OCI-LY7 (cell line): ENCODE results near the gene KIAA0232.

Source experiments
- CTCF ChIP-seq: fragments of 200-600 bp; sonication (generic); conservative IDR thresholded peaks from 2 replicates; pipeline ENCODE4 v1.5.1; 2014; ENCODE audit warnings: mild to moderate bottlenecking, antibody characterized with exemption, low read length, moderate library complexity, mixed read lengths
- EZH2phosphoT487 ChIP-seq: fragments of 200-600 bp; sonication (generic); IDR thresholded peaks from 2 replicates; pipeline ENCODE4 v1.6.1; 2018; ENCODE audit warnings: low read depth, borderline replicate concordance, mild to moderate bottlenecking, mixed run types, antibody characterized with exemption, low read length, moderate library complexity, mixed read lengths

DNA sequence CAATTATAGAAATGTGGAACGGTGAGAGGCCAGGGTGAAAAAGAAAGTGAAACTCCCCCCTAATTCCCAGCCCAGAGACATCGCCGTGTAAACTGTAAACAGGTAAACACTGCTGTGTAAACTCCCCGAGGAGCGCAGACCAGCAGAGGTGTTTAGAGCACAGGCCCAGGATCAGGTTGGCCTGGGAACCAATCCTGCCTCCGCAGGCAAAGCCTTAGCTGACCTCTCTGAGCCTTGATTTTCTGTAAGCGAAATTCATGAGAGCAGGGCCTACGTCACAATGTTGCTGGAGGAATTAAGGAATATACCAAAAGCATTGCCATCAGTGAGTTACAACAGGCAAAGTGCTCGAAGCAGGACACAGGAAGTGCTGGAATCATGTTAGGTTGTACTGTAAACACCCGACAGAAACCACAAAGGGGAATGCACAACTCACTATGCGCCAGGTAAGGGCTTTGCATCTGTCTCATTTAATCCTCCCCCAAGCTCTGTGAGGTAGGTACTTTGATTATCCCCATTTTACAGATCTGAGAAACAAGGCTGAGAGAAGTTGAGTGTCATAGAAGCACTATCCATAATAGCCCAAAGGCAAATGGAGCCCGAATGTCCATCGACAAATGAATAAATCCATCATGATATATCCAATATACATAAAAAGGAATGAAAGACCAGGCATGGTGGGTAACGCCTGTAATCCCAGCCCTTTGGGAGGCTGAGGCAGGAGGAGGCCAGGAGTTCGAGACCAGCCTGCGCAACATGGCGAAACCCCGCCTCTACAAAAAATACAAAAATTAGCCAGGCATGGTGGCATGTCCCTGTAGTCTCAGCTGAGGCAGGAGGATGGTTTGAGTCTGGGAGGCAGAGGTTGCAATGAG is 30.7 kb upstream of the KIAA0232 start:
- no peak for TF ChIP-seq CTCF
- TF ChIP-seq EZH2phosphoT487, result no peak
